HG02840 (cell line): ENCODE measurements around the gene SSR1.
"Not testable (repeated sequence)": the region's sequence is repeated elsewhere in the genome, so short reads cannot be mapped to it uniquely, and the experiment has no call there.

ENCODE experiments used
- ATAC-seq: cut with Tn5 transposase; IDR thresholded peaks from one replicate; pipeline ENCODE4 v1.9.1; 2021; ENCODE audit warnings: mild to moderate bottlenecking, moderate library complexity, moderate number of reproducible peaks; ENCODE audit not compliant: unreplicated experiment, low FRiP score

The SSR1 gene

DNA sequence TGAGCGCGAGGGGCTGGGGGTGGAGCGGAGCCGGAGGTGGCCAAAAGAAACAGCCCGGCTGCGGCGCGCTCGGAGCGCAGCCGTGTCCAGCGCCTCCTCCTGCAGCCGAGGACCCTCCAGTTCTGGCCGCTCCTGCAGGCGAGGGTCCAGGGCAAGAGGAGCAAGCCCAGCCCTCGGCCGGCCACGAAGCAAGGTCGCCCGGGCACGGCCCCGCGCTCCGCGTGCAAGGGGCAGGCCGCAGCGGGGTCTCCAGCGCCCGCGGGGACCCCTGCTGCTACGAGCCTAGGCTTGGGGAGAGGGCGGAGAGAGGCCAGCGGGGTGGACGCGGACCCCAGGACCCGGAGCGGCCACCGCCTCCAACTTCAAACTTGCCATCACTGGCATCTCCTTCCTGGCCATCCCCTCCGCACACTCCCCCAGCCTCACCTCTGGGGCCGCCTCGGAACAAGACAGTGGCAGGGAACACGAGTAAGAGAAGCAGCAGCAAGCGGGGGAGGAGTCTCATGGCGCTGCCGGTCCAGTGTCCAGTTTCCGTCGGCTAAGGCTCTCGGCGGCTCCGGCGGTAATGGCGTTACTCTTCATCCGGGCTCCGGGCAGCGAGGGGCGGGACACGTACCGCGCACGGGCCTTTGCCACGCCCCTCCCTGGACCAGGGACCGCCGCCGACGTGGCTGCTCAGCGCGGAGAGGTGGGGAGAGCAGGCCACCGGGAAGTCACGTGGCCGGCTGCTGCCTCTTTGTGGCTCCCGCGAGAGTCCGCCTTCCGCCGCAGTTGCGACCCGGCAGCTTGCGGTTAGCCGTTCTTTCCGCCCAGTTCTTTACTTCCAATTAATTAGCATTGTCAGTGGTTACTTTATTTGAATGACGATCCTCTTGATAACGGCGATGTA is at the start of gene SSR1:
SSR1 (minus strand) TSS at position 584 of the 889 bp plus-strand sequence; CDS start at position 505, 79 bp downstream.
- ATAC-seq = peak; percentile 96

- ATAC-seq = not testable (repeated sequence)
Observed at GRCh38 chr6:7351916-7352315, 38.9 kb upstream of the SSR1 start.

DNA sequence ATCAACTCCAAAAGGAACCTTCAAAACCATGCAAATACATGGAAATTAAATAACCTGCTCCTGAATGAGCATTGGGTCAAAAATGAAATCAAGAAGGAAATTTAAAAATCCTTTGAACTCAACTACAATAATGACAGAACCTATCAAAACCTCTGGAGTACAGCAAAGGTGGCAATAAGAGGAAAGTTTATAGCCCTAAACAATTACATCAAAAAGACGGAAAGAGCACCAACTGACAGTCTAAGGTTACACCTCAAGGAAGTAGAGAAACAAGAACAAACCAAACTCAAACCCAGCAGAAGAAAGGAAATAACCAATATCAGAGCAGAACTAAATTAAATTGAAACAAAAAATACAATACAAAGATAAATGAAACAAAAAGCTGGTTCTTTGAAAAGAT is 37.6 kb upstream of the SSR1 start:
- not testable (repeated sequence) for ATAC-seq

DNA sequence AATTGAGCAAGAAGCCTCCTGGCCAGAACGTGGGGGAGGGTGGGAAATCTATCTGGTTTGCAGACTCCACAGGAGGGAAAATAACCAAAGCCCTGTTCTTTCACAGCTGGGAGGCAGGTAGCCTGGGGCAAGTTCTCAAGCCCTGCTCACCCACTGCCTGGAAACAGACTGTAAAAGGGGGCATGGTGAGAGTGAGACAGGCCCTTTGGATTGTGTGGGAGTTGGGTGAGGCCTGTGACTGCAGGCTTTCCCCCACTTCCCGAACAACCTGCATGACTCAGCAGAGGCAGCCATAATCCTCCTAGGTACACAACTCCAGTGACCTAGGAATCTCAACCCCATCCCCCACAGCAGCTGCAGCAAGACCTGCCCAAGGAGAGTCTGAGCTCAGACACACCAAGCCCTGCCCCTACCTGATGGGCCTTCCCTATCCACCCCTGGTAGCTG is 34.6 kb upstream of the SSR1 start:
- ATAC-seq = not testable (repeated sequence)

- ATAC-seq = not testable (repeated sequence)
Observed at GRCh38 chr6:7344773-7345450, 31.9 kb upstream of the SSR1 start.

- no peak for ATAC-seq
Observed at GRCh38 chr6:7343546-7344475, 30.8 kb upstream of the SSR1 start.

DNA sequence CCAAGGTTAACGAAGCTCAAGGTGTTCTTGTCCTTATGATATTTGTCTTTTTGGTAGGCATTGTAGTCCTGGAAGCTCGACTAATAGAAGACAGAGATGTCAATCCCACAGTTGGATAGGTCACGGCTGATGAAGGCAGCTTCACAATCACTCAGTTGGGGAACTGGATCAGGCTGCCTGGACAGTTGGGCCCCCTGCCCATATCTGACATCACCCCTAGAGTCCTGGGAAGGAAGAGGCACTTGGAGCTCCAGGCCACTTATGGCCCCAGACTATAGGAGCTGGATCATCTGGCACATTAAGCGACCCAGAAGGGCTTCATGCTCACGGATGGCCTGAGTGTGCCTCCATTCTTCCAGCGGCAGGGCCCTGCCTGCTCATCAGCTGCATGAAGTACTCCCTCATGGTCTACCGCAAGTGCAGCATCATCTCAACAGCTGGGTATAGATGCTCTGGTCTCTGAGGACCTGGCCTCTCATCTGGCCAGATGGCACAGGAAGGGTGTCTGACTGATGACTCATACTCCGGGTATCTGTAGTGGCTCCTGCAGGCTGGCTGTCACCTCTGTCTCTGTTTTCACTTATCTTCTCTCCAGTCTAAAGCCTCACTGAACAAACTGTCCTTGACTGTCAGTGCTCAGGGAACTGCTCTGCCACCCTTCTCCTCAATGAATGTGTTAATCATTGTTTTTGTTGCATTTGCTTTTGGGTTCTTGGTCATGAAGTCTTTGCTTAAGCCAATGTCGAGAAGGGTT is 29.2 kb upstream of the SSR1 start:
- ATAC-seq = no peak

DNA sequence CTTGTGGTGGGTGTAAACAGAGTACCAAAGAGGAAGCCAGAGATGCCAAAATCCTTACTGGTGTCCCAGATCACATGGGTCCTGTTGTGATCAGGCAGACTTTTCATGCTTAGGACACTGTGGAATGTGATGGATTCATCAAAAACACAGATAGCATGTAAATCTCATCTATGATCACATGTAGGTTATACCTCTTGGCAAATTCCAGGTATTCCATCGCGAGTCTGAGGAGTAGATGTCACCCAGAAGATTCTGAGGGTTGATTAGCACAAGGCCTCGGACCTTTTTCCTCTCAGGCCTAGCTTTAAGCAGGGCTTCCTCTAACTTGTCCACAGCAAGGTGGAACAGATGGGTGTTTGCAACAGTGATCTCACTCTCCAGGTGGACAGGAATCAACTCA is 28.3 kb upstream of the SSR1 start:
- no peak for ATAC-seq

DNA sequence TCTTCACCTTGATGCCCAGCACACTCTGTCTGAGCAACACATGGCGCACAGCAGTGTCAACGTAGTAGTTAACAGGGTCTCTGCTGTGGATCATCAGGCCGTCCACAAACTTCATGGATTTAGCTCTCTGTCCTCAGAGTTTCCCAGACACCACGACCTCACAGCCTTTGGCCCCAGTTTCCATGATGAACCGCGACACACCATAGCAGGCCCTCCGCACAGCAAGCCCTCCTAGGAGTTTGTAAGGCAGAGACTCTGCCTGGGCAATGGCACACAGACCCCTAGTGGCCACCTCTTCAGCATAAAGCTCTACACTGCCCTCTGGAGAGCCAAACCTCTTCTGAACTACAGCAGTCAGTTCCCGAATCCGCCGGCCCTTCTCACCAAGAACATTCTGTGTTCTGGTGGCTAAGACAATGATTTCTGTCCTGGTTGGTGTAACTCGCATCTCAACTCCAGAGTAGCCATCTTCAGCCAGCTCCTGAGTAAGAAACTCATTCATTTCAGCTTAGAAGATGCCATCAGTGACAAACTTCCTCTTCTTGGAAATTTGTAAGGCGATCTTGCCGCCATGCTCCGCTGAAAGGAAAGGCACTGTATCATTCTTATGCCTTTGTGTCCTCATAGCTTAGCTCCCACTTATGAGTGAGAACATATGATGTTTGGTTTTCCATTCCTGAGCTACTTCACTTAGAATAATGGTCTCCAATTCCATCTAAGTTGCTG is 26.2 kb upstream of the SSR1 start:
- ATAC-seq = not testable (repeated sequence)

- no peak for ATAC-seq
Observed at GRCh38 chr6:7338031-7338430, 25.0 kb upstream of the SSR1 start.

DNA sequence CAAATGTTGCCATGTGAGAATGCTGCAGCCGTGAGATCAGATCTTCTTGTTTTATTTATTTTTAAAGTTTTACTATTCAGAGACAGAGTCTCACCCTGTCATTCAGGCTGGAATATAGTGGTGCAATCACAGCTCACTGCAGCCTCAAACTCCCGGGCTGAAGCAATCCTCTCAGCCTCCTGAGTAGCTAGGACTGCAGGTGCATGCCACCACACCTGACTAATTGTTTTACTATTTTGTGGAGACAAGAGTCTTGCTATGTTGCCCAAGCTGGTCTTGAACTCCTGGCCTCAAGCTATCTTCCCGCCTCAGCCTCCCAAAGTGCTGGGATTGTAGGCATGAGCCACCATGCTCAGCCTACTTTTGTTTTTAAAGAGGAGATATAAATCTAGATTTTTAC is 22.5 kb upstream of the SSR1 start:
- no peak for ATAC-seq

DNA sequence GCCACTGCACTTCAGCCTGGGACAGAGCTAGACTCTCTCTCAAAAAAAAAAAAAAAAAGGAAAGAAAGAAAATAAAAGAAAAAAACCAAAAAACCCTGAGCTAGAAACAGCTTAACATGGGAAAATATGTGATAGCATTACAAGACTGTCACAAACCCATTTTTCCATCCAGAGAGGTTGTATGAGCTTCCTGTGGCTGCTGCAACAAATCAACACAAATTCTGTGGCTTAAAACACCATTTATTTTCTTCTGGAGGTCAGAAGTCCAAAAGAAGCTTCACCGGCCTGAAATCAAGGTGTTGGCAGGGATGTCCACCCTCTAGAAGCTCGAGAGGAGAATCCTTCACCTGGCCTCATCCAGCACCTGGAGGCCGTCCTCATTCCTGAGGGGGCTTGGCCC is 21.7 kb upstream of the SSR1 start:
- no peak for ATAC-seq

DNA sequence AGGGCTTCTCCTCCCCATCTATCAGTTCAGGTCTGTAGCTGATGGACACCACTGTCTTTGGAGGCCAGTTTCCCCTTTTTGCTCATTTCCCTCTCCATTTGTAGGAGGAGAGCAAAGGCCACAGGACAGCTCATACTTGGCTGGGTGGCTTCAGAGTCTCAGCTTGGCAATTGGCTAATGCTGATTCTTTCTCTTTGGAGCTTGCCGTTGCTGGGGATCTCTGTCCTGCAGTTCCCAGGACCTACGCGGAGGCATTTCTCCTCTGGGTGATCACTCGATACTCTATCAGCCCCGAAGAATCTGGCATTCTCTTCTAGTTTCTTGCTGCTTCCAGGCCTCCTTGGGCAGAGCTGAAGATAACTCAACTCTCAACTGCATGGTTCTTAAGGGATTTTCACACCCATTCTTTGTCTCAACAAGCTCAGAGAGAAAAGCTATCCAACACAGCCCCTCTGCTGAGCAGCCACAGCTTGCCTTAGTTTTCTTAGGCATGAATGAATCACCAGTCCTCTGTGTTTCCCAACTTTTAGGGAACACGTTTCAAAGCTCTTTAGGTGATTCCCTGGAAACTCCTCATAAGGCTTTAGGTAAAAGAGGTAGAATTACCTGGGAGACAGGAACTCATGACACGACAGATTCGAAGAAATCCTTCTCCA is 19.2 kb upstream of the SSR1 start:
- no peak for ATAC-seq

GRCh38 chr6:7331452-7331851 is 18.5 kb upstream of the SSR1 start:
- no peak for ATAC-seq

DNA sequence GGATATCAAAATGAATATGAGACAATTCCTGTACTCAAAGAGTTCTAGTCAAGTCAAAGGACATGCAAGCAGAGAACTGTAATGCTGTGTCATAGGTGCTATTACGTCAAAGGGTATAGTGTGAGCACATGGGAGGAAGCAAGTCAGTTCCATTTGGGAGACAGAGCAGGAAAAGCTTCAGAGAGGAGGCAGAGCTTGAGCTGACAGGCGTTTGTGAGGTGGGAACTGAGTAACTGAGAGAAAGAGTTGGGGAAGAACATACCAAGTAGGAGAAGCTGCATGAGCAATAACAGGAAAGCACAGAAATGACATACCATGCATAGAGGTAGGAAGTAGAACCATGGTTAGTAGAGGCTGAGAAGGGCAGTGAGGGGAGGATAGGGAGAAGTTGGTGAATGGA is 15.2 kb upstream of the SSR1 start:
- ATAC-seq = no peak

- no peak for ATAC-seq
Observed at GRCh38 chr6:7325750-7326149, 12.8 kb upstream of the SSR1 start.

DNA sequence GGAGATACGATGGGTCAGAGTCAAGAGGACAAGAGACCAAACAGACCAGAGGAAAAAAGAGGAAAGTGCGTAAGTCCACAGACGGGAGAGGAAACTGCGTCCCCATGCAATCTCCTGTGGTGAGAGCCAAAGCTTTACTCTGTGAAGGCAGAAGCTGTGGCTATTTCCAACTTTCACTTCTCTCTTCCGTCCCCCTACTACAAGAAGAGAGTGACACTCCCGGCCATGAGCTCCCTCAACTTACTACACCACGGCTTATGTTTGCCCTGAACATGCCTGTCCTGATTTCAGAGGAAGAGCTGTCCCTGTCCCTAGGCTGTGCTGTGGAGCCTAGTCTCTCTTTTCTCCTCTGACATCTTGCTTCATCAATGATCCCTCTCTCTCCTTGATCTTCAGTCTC is 11.5 kb upstream of the SSR1 start:
- ATAC-seq = peak; percentile 60

DNA sequence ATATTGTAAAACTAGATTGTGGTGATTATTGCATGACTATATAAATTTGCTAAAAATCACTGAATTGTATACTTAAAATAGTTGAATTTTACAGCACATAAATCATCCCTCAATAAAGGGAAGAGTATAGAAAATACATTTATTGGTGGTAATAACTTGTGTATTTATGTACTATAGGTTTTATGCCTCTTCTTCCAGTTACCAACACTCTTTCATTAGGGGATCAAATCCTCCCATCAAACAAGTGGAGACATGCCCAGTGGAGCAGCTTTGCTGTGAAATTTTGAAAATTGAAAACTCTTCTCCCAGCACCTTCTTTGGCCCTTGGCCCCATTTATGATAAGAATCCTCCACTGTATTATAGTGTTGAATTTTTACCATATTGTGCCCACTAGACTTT is 10.1 kb upstream of the SSR1 start:
- no peak for ATAC-seq

DNA sequence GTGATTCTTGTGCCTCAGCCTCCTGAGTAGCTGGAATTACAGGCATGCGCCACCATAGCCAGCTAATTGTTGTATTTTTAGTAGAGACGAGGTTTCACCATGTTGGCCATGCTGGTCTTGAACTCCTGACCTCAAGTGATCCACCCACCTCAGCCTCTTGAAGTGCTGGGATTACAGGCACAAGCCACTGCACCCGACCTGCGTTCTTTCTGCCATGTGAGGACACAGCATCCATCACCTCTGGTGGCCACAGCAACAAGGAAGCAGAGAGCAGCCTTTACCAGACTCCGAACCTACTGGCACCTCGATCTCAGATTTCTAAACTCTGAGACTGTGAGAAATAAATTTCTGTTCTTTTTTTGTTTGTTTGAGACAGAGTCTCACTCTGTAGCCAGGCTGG is 8.9 kb upstream of the SSR1 start:
- not testable (repeated sequence) for ATAC-seq
